Upper lobe of left lung (tissue), 4 donors: ENCODE data around the gene SLC5A5.

Experiments
- CTCF ChIP-seq, 6 experiments: fragments of 450-650 bp in 4 of 6; fragments of 200-600 bp in 2 of 6; sonication (generic) in 2 of 6; IDR thresholded peaks; one replicate each; pipeline ENCODE4 v1.5.1; 2016 to 2019; ENCODE audit warnings: antibody characterized with exemption in 6 of 6
- POLR2A ChIP-seq, 4 donors: fragments of 450-650 bp; IDR thresholded peaks; one replicate each; pipeline ENCODE4 v1.5.1; 2016 to 2017; ENCODE audit warnings: antibody characterized with exemption in 4 of 4, mild to moderate bottlenecking in 2 of 4

- TF ChIP-seq CTCF (IDR thresholded peaks at IDR 0.05) (no peak), POLR2A (IDR thresholded peaks at IDR 0.05) (no peak)
These were observed 18.0 kb downstream of the SLC5A5 start for GRCh38 chr19:17889609-17890214.
